OCI-LY3 (cell line): Measurements from ENCODE around the gene REC8.

Experiments
- H2AFZ ChIP-seq: fragments of 200-600, 300-600 bp; shearing (Covaris generic); 2 replicates; pipeline ENCODE4 v1.6.0; 2014; ENCODE audit warnings: antibody characterized with exemption, low read depth, low read length
- H3K27ac ChIP-seq: fragments of 200-600, 300-600 bp; sonication (generic); 2 replicates; pipeline ENCODE4 v1.5.1; 2014; ENCODE audit warnings: mild to moderate bottlenecking, low read length, moderate library complexity, mixed read lengths
- H3K27me3 ChIP-seq: fragments of 200-600, 300-600 bp; sonication (generic); 2 replicates; pipeline ENCODE4 v1.6.1; 2014; ENCODE audit warnings: low read depth, low read length, mixed read lengths
- H3K36me3 ChIP-seq: fragments of 200-600, 300-600 bp; sonication (generic); replicated peaks from 2 replicates; pipeline ENCODE3; 2014; ENCODE audit warnings: low read depth, low read length, mixed read lengths
- H3K4me1 ChIP-seq: fragments of 300-600, 200-600 bp; sonication (generic); 2 replicates; pipeline ENCODE4 v1.6.1; 2014; ENCODE audit warnings: low read length, mixed read lengths
- H3K4me2 ChIP-seq: fragments of 200-600, 300-600 bp; sonication (generic); 2 replicates; pipeline ENCODE4 v1.6.1; 2014; ENCODE audit warnings: low read length, mixed read lengths
- H3K4me3 ChIP-seq: fragments of 300-600, 200-600 bp; sonication (generic); 2 replicates; pipeline ENCODE4 v1.5.1; 2014; ENCODE audit warnings: antibody characterized with exemption, mild to moderate bottlenecking, low read length, moderate library complexity
- H3K79me2 ChIP-seq: fragments of 300-600, 200-600 bp; shearing (Covaris generic); 2 replicates; pipeline ENCODE4 v1.6.1; 2014; ENCODE audit warnings: mild to moderate bottlenecking, low read length, mixed read lengths
- H3K9ac ChIP-seq: fragments of 300-600, 200-600 bp; shearing (Covaris generic); 2 replicates; pipeline ENCODE4 v1.6.0; 2014; ENCODE audit warnings: mild to moderate bottlenecking, low read length, moderate library complexity
- H3K9me3 ChIP-seq: fragments of 200-600, 300-600 bp; shearing (Covaris generic); 2 replicates; pipeline ENCODE4 v1.6.1; 2014; ENCODE audit warnings: low read length, mixed read lengths; ENCODE audit not compliant: insufficient read depth
- H4K20me1 ChIP-seq: fragments of 200-600, 300-600 bp; sonication (generic); 2 replicates; pipeline ENCODE4 v1.6.1; 2016; ENCODE audit warnings: low read length, mixed read lengths; ENCODE audit not compliant: insufficient read depth
- CTCF ChIP-seq: fragments of 200-600, 300-600 bp; sonication (generic); IDR thresholded peaks from 2 replicates; pipeline ENCODE4 v1.5.1; 2014; ENCODE audit warnings: antibody characterized with exemption, low read length, low read depth
- EZH2phosphoT487 ChIP-seq: fragments of 200-600 bp; shearing (Covaris generic); IDR thresholded peaks from 2 replicates; pipeline ENCODE4 v1.6.1; 2018; ENCODE audit warnings: antibody characterized with exemption, mixed run types, low read depth

REC8 gene

GRCh38 chr14:24150993-24151392 lies 20.9 kb upstream of the REC8 start:
- Histone ChIP-seq H4K20me1 (0 out of 2 replicates have a peak, but pooled peaks cover 2% of the 10 kb centered on the region), H3K4me1 (peaks cover 7% of the 10 kb centered on the region), H3K27me3 (no peaks in the 10 kb centered on the region), H3K36me3 (peaks cover 46% of the 10 kb centered on the region), H3K4me2 (no peak overlapping the region), H3K79me2 (peaks cover 25% of the 10 kb centered on the region), H2AFZ (no peak overlapping the region), H3K4me3 (no peak overlapping the region), H3K27ac (no peak overlapping the region), H3K9ac (no peak overlapping the region), H3K9me3 (no peaks in the 10 kb centered on the region)
- TF ChIP-seq EZH2phosphoT487 (no peak), CTCF (no peak)

DNA sequence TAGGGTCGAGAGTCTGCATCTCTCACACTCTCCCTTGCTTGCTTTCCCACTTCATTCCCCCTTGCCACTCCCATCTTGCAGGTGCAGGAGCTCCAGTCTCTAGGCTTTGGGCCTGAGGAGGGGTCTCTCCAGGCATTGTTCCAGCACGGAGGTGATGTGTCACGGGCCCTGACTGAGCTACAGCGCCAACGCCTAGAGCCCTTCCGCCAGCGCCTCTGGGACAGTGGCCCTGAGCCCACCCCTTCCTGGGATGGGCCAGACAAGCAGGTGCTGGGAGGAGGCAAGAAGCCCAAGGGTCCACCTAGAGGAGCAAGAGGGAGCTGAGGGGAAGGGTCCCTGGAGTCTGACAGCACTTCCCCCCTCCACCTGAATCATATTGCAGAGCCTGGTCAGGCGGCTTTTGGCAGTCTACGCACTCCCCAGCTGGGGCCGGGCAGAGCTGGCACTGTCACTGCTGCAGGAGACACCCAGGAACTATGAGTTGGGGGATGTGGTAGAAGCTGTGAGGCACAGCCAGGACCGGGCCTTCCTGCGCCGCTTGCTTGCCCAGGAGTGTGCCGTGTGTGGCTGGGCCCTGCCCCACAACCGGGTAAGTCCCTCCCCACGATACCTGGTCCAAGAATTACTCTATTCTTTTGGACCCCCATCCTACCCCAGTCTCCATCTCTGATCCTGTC lies 20.3 kb upstream of the REC8 start:
- Histone ChIP-seq H3K9me3 (no peaks in the 10 kb centered on the region), H3K36me3 (peaks cover 46% of the 10 kb centered on the region)
- TF ChIP-seq CTCF (no peak), EZH2phosphoT487 (no peak)

GRCh38 chr14:24155100-24155499 lies 16.8 kb upstream of the REC8 start:
- TF ChIP-seq CTCF = no peak
- no peak for TF ChIP-seq EZH2phosphoT487
- Histone ChIP-seq H3K9me3 (no peaks in the 10 kb centered on the region), H3K4me2 (no peak overlapping the region), H3K27me3 (no peaks in the 10 kb centered on the region), H2AFZ (no peak overlapping the region), H3K36me3 (peaks cover 54% of the 10 kb centered on the region), H3K4me3 (no peak overlapping the region), H3K9ac (no peak overlapping the region), H4K20me1 (no peaks in the 10 kb centered on the region), H3K27ac (no peak overlapping the region), H3K79me2 (no peaks in the 10 kb centered on the region), H3K4me1 (0 out of 2 replicates have a peak, but pooled peaks cover under 1% of the 10 kb centered on the region)

More for the DNA sequence above, 20.3 kb upstream of the REC8 start:
- Histone ChIP-seq H3K4me2 (no peak overlapping the region), H3K27ac (no peak overlapping the region), H2AFZ (no peak overlapping the region), H4K20me1 (0 out of 2 replicates have a peak, but pooled peaks cover 2% of the 10 kb centered on the region), H3K27me3 (no peaks in the 10 kb centered on the region), H3K4me1 (peaks cover 7% of the 10 kb centered on the region), H3K9ac (no peak overlapping the region), H3K79me2 (peaks cover 22% of the 10 kb centered on the region), H3K4me3 (no peak overlapping the region)

DNA sequence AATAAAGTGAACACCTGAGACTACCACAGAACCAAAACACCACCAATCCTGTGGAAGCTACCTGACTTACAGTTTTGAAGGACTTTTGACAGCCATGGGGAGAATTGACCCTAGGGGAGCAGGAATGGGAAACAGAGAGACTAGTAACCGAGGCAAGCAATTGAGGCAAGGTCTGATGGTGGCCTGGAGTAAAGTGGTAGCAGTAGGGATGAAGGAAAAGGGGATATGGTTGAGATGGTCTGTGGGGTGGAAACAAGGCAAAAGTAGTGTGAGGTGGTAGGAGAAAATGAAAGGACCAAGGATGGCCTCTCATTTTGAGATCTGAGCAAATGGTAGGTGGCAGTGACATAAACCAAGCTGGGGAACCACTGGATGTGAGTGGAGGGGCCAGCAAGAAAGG lies 15.0 kb upstream of the REC8 start:
- H3K27ac ChIP-seq = no peak overlapping the region
- no peaks in the 10 kb centered on the region for H3K9me3 ChIP-seq
- no peaks in the 10 kb centered on the region for H3K27me3 ChIP-seq
- no peak for TF ChIP-seq EZH2phosphoT487
- TF ChIP-seq CTCF = no peak
- no peak overlapping the region for H3K4me3 ChIP-seq
- H3K9ac ChIP-seq = no peak overlapping the region
- H4K20me1 ChIP-seq = no peaks in the 10 kb centered on the region
- peaks cover 37% of the 10 kb centered on the region for H3K36me3 ChIP-seq
- H3K79me2 ChIP-seq = peaks cover 7% of the 10 kb centered on the region
- no peak overlapping the region for H2AFZ ChIP-seq
- peaks cover 10% of the 10 kb centered on the region for H3K4me1 ChIP-seq
- H3K4me2 ChIP-seq = no peak overlapping the region
